HepG2 (cell line): ENCODE results near the gene SPSB1. TPM values are rescaled to one million over a fixed set of nuclear protein-coding genes. Genes with fewer than 3 reads are reported as not detected.

ENCODE experiments used
- FOSL1 ChIP-seq: sonication (generic); formaldehyde crosslinking; IDR thresholded peaks from 2 replicates; pipeline ENCODE4 v1.9.0; 2021; ENCODE audit warnings: missing genetic modification reagents, borderline replicate concordance
- FOXJ3 ChIP-seq: sonication (generic); formaldehyde crosslinking; IDR thresholded peaks from 2 replicates; pipeline ENCODE4 v1.4.0; 2020; ENCODE audit warnings: missing genetic modification reagents, mild to moderate bottlenecking, borderline replicate concordance
- MIXL1 ChIP-seq: IDR thresholded peaks from 2 replicates; pipeline ENCODE4 v1.6.1; 2016
- NCOA5 ChIP-seq: sonication (generic); formaldehyde crosslinking; IDR thresholded peaks from 2 replicates; pipeline ENCODE4 v1.4.0; 2020; ENCODE audit warnings: missing genetic modification reagents
- NFKBIZ ChIP-seq: IDR thresholded peaks from 2 replicates; pipeline ENCODE4 v1.6.1; 2018; ENCODE audit warnings: missing genetic modification reagents, missing compliant biosample characterization
- ZBTB20 ChIP-seq: sonication (generic); formaldehyde crosslinking; IDR thresholded peaks from 2 replicates; pipeline ENCODE4 v1.8.1; 2023; ENCODE audit warnings: missing genetic modification reagents, low read depth, mild to moderate bottlenecking, borderline replicate concordance
- ZFY ChIP-seq: sonication (generic); formaldehyde crosslinking; IDR thresholded peaks from 2 replicates; pipeline ENCODE4 v1.4.0; 2020; ENCODE audit warnings: missing genetic modification reagents
- ZNF230 ChIP-seq: sonication (generic); formaldehyde crosslinking; IDR thresholded peaks from 2 replicates; pipeline ENCODE4 v1.4.0; 2020; ENCODE audit warnings: mild to moderate bottlenecking, missing genetic modification reagents
- ZNF34 ChIP-seq: sonication (generic); formaldehyde crosslinking; IDR thresholded peaks from 2 replicates; pipeline ENCODE4 v1.4.0; 2020; ENCODE audit warnings: mild to moderate bottlenecking, missing genetic modification reagents, borderline replicate concordance
- ZNF781 ChIP-seq: sonication (generic); formaldehyde crosslinking; IDR thresholded peaks from 2 replicates; pipeline ENCODE4 v1.5.1; 2020; ENCODE audit warnings: borderline replicate concordance, mild to moderate bottlenecking, missing genetic modification reagents; ENCODE audit errors: not compliant biosample characterization
- polyA plus RNA-seq, 8 experiments: library from polyadenylated mRNA; depleted of rRNA in 3 of 8; stranded (reverse) in 7 of 8; unstranded in 1 of 8; fragments of >200 nt; fragmentation: Illumina TruSeq in 4 of 8; extraction: Trizol in 4 of 8; gene quantifications; 2 replicates each; pipeline versions ENCODE4 v1.2.1 to v1.2.3, GENCODE V29; 2011 to 2016; ENCODE audit warnings: low read depth in 4 of 8, missing spikeins in 1 of 8, mixed read lengths in 1 of 8; ENCODE audit not compliant: insufficient read depth in 1 of 8
- total RNA-seq, 5 experiments: library from RNA; depleted of rRNA; stranded (reverse); fragments of >200 nt; fragmentation: Illumina TruSeq; extraction: Trizol; gene quantifications; 2 replicates each; pipeline ENCODE4 v1.2.3, GENCODE V29; 2016; ENCODE audit warnings: low read depth in 1 of 5
- TF ChIP-seq, protein P1 (sequence below): IDR thresholded peaks from 2 replicates; pipeline ENCODE4 v1.6.1; 2016; ENCODE audit warnings: mild to moderate bottlenecking
- TF ChIP-seq, protein P2 (sequence below): sonication (generic); formaldehyde crosslinking; IDR thresholded peaks from 2 replicates; pipeline ENCODE4 v1.8.1; 2022; ENCODE audit warnings: mild to moderate bottlenecking, missing genetic modification reagents
- TF ChIP-seq, protein P3 (sequence below): sonication (generic); formaldehyde crosslinking; IDR thresholded peaks from 2 replicates; pipeline ENCODE4 v1.4.0; 2020; ENCODE audit warnings: low read depth, mild to moderate bottlenecking, missing genetic modification reagents
- TF ChIP-seq, protein P4 (sequence below): sonication (generic); formaldehyde crosslinking; IDR thresholded peaks from 2 replicates; pipeline ENCODE4 v1.5.0; 2020; ENCODE audit warnings: mild to moderate bottlenecking, missing genetic modification reagents
- TF ChIP-seq, protein P5 (sequence below): sonication (generic); formaldehyde crosslinking; IDR thresholded peaks from 2 replicates; pipeline ENCODE4 v1.5.0; 2020; ENCODE audit warnings: mild to moderate bottlenecking, missing genetic modification reagents, borderline replicate concordance

The SPSB1 gene
- total and polyA plus RNA-seq, 2 of the 13 experiments (the other 11 are each of a cell fraction or from before 2014, with no cell fraction given) = 5.0 to 8.0 TPM

DNA sequence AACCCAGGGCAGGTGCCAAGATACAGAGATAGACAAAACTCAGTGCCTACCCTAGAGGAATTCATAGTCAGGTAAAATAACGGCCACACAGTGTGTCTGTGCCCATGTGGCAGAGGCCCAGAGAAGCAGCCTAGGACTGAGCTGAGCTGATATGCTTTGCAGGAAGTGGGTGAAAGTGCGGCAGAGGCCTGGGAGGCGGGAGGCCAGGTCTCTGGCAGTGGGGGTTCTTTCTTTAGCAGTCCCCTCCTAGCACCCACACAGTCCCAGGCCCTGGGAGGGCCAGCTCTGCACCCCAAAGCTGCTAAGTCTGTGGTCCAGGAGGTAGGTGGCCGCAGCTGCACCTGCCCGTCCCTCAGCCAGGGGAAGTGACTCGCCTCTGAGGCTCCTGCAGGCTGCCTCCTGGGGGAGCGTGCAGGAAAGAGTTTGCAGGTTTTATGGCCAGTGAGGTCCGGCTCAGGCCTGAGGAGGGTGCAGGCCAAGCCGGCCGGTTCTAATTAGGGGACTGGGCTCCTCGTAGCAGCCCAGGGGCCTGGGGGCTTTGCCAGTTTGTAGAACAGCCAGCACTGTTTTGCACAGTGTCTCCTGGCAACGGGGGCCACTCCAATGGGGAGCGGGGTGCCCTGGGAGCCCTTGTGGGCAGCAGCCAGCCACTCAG, 107.9 kb downstream of the SPSB1 start (continued):
- TF ChIP-seq, protein P1, sequence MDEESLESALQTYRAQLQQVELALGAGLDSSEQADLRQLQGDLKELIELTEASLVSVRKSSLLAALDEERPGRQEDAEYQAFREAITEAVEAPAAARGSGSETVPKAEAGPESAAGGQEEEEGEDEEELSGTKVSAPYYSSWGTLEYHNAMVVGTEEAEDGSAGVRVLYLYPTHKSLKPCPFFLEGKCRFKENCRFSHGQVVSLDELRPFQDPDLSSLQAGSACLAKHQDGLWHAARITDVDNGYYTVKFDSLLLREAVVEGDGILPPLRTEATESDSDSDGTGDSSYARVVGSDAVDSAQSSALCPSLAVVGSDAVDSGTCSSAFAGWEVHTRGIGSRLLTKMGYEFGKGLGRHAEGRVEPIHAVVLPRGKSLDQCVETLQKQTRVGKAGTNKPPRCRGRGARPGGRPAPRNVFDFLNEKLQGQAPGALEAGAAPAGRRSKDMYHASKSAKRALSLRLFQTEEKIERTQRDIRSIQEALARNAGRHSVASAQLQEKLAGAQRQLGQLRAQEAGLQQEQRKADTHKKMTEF (CRISPR knock-in tag) = 0 out of 2 replicates have a peak, but pooled peaks have one; percentile 17
- TF ChIP-seq ZBTB20 (0 out of 2 replicates have a peak, but pooled peaks have one; percentile 62), ZNF34 (CRISPR knock-in tag) (0 out of 2 replicates have a peak, but pooled peaks have one; percentile 62), NCOA5 (no peak), FOSL1 (CRISPR knock-in tag) (no peak), ZFY (peak; percentile 38), FOXJ3 (CRISPR knock-in tag) (no peak), NFKBIZ (CRISPR knock-in tag) (no peak), MIXL1 (CRISPR knock-in tag) (no peak), ZNF781 (no peak), ZNF230 (CRISPR knock-in tag) (0 out of 2 replicates have a peak, but pooled peaks have one; percentile 36)
- TF ChIP-seq, protein P2, sequence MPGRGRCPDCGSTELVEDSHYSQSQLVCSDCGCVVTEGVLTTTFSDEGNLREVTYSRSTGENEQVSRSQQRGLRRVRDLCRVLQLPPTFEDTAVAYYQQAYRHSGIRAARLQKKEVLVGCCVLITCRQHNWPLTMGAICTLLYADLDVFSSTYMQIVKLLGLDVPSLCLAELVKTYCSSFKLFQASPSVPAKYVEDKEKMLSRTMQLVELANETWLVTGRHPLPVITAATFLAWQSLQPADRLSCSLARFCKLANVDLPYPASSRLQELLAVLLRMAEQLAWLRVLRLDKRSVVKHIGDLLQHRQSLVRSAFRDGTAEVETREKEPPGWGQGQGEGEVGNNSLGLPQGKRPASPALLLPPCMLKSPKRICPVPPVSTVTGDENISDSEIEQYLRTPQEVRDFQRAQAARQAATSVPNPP (CRISPR knock-in tag) = no peak
- TF ChIP-seq, protein P3, sequence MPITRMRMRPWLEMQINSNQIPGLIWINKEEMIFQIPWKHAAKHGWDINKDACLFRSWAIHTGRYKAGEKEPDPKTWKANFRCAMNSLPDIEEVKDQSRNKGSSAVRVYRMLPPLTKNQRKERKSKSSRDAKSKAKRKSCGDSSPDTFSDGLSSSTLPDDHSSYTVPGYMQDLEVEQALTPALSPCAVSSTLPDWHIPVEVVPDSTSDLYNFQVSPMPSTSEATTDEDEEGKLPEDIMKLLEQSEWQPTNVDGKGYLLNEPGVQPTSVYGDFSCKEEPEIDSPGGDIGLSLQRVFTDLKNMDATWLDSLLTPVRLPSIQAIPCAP (CRISPR knock-in tag) = no peak
- TF ChIP-seq, protein P4, sequence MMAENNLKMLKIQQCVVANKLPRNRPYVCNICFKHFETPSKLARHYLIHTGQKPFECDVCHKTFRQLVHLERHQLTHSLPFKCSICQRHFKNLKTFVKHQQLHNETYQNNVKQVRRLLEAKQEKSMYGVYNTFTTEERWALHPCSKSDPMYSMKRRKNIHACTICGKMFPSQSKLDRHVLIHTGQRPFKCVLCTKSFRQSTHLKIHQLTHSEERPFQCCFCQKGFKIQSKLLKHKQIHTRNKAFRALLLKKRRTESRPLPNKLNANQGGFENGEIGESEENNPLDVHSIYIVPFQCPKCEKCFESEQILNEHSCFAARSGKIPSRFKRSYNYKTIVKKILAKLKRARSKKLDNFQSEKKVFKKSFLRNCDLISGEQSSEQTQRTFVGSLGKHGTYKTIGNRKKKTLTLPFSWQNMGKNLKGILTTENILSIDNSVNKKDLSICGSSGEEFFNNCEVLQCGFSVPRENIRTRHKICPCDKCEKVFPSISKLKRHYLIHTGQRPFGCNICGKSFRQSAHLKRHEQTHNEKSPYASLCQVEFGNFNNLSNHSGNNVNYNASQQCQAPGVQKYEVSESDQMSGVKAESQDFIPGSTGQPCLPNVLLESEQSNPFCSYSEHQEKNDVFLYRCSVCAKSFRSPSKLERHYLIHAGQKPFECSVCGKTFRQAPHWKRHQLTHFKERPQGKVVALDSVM (CRISPR knock-in tag) = peak; percentile 75
- TF ChIP-seq, protein P5, sequence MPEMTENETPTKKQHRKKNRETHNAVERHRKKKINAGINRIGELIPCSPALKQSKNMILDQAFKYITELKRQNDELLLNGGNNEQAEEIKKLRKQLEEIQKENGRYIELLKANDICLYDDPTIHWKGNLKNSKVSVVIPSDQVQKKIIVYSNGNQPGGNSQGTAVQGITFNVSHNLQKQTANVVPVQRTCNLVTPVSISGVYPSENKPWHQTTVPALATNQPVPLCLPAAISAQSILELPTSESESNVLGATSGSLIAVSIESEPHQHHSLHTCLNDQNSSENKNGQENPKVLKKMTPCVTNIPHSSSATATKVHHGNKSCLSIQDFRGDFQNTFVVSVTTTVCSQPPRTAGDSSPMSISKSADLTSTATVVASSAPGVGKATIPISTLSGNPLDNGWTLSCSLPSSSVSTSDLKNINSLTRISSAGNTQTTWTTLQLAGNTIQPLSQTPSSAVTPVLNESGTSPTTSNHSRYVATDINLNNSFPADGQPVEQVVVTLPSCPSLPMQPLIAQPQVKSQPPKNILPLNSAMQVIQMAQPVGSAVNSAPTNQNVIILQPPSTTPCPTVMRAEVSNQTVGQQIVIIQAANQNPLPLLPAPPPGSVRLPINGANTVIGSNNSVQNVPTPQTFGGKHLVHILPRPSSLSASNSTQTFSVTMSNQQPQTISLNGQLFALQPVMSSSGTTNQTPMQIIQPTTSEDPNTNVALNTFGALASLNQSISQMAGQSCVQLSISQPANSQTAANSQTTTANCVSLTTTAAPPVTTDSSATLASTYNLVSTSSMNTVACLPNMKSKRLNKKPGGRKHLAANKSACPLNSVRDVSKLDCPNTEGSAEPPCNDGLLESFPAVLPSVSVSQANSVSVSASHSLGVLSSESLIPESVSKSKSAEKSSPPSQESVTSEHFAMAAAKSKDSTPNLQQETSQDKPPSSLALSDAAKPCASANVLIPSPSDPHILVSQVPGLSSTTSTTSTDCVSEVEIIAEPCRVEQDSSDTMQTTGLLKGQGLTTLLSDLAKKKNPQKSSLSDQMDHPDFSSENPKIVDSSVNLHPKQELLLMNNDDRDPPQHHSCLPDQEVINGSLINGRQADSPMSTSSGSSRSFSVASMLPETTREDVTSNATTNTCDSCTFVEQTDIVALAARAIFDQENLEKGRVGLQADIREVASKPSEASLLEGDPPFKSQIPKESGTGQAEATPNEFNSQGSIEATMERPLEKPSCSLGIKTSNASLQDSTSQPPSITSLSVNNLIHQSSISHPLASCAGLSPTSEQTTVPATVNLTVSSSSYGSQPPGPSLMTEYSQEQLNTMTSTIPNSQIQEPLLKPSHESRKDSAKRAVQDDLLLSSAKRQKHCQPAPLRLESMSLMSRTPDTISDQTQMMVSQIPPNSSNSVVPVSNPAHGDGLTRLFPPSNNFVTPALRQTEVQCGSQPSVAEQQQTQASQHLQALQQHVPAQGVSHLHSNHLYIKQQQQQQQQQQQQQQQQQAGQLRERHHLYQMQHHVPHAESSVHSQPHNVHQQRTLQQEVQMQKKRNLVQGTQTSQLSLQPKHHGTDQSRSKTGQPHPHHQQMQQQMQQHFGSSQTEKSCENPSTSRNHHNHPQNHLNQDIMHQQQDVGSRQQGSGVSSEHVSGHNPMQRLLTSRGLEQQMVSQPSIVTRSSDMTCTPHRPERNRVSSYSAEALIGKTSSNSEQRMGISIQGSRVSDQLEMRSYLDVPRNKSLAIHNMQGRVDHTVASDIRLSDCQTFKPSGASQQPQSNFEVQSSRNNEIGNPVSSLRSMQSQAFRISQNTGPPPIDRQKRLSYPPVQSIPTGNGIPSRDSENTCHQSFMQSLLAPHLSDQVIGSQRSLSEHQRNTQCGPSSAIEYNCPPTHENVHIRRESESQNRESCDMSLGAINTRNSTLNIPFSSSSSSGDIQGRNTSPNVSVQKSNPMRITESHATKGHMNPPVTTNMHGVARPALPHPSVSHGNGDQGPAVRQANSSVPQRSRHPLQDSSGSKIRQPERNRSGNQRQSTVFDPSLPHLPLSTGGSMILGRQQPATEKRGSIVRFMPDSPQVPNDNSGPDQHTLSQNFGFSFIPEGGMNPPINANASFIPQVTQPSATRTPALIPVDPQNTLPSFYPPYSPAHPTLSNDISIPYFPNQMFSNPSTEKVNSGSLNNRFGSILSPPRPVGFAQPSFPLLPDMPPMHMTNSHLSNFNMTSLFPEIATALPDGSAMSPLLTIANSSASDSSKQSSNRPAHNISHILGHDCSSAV (CRISPR knock-in tag) = no peak
